Cerebellar cortex (tissue), 1 donor: ENCODE measurements around the gene DYNC2H1.
"Not testable (repeated sequence)": the region's sequence is repeated elsewhere in the genome, so short reads cannot be mapped to it uniquely, and the experiment has no call there.

Source experiments
- DNase-seq: peaks from one replicate; pipeline ENCODE4 v3.0.0-alpha.2; 2015; ENCODE audit warnings: low spot score

The DYNC2H1 gene

GRCh38 chr11:103114836-103115235 lies 5.6 kb downstream of the DYNC2H1 start:
- no peak for DNase-seq

- no peak for DNase-seq
These were observed 16.2 kb downstream of the DYNC2H1 start for GRCh38 chr11:103125462-103125861.

- DNase-seq: not testable (repeated sequence)
These were observed 32.8 kb downstream of the DYNC2H1 start for GRCh38 chr11:103141986-103142385.

DNA sequence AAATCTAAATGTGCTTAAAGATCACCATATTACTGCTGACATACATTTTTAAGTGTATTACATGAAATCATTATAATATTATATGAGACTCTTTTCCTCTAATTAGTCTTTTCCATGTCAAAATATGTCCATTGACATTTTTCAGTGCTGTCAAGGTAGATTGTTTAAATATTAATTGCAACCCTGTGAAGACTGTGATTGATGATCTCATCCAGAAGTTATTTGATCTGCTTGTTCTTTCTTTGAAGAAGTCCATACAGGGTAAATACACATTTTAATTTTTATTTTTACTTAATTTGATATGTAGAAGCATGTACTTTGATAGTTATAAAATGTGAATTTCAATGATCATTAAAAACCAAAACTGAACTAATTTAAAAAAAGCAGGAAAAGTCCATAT lies 38.4 kb downstream of the DYNC2H1 start:
- no peak for DNase-seq

GRCh38 chr11:103157542-103157941 lies 48.3 kb downstream of the DYNC2H1 start:
- DNase-seq: no peak

- no peak for DNase-seq
These were observed 55.0 kb downstream of the DYNC2H1 start for GRCh38 chr11:103164093-103164796.

DNA sequence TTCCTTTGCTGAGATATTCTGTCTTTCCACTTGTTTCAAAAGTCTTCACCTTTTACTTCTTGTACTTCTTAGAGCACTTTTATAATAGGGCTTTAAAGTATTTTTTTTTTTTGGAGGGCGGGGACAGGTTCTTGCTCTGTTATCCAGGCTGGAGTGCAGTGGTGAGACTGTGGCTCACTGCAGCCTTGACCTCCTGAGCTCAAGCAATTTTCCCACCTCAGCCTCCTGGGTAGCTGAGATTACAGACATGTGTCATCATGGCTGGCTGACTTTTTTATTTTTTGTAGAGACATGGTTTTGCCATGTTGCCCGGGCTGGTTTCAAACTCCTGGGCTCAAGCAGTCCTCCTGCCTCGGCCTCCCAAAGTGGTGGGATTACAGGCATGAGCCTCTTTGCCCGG lies 57.9 kb downstream of the DYNC2H1 start:
- DNase-seq: no peak

DNA sequence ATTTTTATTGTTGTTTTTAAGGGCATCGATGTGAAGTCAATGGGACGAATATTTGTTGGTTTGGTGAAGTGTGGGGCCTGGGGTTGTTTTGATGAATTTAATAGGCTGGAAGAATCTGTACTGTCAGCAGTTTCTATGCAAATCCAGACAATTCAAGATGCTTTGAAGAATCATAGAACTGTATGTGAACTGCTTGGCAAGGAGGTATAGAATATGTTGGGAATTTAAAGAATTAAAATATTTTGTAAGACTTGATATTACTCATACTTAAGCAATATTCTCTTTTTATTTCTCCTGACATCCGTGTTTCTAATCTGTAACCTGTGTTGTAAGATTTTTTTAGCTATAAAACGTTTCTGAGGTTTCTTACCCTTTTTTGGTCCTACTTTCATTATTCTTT lies 61.6 kb downstream of the DYNC2H1 start:
- DNase-seq: no peak

- DNase-seq: no peak
These were observed 66.4 kb downstream of the DYNC2H1 start for GRCh38 chr11:103175461-103176129.

DNA sequence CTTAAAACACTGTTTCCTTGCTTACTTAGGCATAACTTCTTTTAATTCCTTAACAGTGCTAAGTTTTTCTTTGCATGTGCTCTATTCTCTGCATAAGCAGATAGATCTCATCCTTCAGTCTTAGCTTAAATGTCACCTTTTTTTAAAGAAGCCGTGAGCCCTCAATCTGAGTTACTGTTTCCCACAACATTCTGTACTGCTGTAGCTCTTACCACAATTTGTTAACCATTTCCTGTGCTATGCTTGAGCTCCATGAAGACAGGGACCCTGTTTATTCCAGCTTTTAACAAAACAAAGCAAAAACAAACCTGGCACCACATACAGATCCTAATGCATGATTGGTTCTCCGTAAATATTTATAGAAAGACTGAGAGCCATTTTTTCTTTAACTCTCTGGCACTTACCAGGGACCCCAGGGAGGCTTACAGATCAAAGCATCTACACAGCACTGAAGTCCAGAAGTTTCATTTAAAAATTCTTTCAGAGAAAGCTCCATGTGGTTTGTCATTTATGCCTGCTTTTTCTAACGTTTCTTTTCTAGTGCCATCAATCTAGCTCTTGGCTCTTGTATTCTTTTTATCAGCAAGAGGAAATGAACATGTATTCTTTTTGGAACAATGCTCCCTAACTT lies 74.9 kb downstream of the DYNC2H1 start:
- no peak for DNase-seq

DNA sequence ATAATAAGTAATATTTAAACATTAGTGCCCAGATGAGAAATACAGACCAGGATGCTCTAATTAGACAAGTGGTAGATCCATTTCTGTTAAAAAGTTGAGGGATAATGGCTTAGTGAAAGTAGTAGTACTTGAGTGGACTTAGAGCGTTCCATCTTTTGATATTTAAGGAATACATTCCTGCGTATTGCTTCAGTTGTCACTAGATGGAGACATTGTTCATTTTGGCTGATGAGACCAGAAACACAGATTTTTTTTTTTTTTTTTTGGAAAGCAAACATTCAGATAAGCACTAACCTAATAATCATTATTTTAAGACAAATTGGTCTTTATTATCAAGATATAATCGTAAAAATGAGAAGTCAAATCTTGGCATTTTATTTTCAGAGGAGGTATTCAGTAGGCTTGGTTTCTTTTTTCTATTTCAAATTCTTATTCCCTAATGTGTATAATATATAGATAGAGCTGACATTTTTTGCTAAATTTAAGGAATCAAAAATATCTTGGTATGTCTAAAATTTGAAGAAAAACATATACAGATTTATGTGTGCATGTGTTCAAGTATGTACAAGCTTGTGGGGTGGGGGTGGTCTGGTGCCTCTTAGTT lies 92.9 kb downstream of the DYNC2H1 start:
- peak; percentile 31 for DNase-seq

DNA sequence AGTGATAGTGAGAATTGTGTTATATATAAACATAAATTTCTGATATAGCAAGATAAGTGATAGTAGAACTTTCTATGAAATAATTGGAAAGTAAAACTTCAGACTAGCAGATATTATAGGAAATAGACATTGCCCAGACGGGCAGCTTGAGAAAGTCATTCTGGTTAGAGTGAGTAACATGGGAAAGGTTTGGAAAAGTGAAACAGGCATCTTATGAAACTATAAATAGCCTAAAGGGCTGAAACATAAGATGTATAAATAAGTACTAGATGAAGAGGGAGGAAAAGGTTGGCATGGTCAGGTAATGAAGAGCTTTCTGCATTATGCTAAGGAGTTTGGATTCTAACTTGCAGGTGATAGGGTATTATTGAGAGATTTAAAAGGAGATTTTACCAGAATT lies 101.3 kb downstream of the DYNC2H1 start:
- no peak for DNase-seq

GRCh38 chr11:103215812-103216211 lies 106.6 kb downstream of the DYNC2H1 start:
- DNase-seq: no peak

DNA sequence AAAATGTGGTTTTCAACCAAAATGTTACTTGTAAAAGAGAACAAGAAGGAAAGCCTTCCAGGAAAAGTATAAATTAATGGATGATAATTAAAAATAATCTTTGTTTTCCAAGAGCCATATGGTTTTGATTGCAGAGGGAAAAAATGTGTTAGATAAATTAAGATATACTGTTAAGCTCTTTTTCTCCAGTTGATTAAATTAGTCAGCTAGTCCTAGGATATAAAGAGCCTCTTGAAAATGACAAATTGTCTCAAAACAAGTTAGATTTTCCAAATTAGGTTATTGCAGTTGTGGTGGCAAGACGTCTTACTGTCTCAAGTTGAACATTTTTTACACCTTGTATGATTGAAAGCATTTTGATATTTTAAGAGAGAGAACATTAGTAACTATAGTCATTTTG lies 110.9 kb downstream of the DYNC2H1 start:
- DNase-seq: no peak

DNA sequence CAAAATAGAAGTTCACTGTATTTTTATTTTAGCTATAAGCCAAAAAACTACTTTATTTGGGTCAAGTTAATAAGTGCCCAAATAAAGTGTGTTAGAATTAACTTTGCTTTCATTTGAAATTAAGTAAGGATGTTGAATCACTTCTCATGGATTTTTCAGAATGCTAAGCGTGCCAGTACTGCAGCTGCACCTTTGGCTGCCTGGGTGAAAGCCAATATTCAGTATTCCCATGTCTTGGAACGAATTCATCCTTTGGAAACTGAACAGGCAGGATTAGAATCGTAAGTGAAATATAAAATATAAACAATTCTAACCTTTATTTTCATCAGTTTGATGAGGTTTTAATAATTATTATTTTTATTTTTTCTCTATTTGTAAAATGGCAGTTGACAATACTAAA lies 113.6 kb downstream of the DYNC2H1 start:
- DNase-seq: peak; percentile 42

- DNase-seq: no peak
These were observed 119.6 kb downstream of the DYNC2H1 start for GRCh38 chr11:103228807-103229206.

GRCh38 chr11:103234974-103235373 lies 125.7 kb downstream of the DYNC2H1 start:
- no peak for DNase-seq

DNA sequence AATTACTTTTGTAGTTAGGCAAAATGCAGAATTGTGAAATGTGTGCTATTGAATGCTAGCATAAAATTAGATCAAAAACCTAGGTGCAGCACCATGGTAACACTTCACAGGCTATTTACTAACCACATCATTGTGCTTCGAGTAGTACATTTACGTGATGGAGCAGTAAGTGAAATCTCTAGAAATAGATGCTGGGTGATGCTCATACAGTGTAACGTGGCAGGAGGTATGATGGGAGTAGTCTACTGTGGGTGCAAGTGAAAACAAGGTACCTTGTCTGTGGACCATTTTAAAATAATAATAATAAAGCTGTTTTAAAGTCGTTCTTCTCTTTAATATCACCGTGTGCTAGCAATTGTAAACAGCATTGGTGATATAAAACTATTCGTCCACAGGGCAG lies 132.3 kb downstream of the DYNC2H1 start:
- no peak for DNase-seq

DNA sequence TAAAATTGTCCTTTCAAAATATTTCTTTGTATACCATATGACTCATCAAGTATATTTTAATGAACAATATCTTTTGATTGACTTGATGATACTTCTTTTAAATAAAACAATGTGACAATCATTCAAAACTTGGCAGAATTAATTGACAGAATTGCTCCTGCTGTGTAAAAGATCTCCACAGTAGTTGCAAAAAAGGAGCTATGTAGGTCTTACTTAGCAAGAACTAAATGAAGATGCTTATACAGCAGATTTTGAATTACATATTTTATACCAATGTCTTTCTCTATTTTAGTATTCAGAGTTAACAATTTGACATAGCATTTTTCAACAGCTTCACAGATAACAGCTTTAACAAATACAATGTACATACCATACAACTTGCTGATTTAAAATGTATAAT lies 144.9 kb downstream of the DYNC2H1 start:
- DNase-seq: no peak

DNA sequence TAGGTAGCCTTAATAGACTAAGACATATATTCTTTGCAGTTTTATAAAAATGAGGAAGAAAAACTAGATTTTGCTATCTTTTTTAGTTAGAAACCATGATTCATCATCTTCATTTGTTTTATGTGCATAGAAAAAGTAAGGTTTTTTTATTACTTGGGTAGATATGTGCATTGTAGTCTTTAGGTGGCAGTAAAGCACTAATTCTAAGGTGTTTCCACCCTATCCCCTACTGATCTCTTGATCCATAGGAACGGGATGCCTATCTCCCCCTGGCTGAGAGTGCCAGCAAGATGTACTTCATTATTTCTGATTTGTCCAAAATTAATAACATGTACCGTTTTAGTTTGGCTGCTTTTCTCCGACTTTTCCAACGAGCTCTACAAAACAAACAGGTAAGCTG lies 148.1 kb downstream of the DYNC2H1 start:
- peak; percentile 26 for DNase-seq

GRCh38 chr11:103266167-103266831 lies 157.1 kb downstream of the DYNC2H1 start:
- no peak for DNase-seq

DNA sequence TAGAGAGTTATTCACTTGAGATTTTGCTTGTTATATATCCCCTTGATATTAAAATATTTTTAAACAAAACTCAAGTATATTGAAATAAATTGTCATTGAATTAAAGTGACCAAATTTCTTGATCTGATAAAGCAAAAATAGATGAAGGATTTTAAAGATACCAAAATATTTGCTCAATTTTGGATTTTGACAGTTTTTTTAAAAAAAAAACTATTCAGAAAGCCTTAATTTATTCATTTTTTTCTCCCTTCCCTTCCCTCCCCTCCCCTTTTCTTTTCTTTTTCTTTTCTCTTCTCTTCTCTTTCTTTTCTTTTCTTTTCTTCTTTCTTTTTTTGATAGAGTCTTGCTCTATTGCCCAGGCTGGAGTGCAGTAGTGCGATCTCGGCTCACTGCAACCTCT lies 163.7 kb downstream of the DYNC2H1 start:
- DNase-seq: no peak
